Activated effector memory CD4-positive, alpha-beta T cell treated with Interleukin-2 at 50 U/mL for 16 hours (primary cell): ENCODE results near the gene C14orf132.

Experiments
- DNase-seq: peaks from one replicate; pipeline ENCODE4 v3.0.0-alpha.2; 2020

The C14orf132 gene

DNA sequence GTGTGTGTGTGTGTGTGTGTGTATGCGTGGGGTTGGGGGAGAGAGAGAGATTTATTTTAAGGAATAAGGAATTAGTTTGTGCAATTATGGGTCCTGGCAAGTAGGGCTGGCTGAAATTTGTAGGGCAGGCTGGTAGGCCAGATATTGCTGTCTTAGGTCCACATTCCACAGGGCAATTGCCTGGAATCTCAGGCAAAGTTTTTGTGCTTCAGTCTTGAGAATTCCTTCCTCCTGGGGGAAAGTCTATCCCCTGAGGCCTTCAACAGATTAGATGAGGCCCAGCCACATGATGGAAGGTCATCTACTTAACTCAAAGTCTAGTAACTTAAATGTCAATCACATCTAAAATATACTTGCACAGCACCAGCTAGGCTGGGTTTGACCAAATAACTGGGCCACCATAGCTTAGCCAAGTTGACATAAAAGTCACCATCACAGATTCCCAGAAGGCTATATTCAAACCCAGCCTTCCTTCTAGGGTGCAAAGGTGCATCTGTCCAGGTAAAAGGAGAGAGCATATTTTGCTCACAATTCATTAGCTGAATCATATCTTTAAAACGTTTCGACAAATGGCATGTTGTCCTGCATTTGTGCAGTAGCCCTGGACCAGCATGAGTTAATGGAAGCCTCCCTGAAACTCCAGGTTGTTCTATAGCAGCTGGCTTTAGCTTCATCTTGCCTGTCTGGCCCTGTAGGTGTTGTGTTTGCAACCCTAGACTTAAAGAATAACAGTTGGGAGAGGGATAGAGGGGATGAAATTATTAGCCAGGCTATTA, 63.1 kb downstream of the C14orf132 start:
- DNase-seq: no peak

DNA sequence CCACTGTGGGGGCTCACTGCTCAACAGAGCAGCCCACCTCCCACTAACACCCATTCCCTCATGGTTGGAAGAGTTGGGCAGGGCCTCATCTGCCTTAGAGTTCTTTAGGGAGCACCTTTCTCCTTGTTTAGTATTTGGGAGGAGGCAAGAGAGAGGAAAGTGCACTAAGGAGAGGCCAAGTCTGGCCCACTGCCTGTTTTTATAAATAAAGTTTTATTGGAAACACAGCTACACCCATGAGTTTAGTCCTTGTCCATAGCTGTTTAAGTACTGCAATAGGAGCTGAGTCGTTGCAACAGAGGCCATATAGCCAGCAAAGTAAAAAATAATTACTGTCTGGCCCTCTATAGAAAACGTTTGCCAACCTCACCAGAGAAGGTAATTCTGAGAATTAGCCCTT, 63.9 kb downstream of the C14orf132 start:
- DNase-seq: no peak

DNA sequence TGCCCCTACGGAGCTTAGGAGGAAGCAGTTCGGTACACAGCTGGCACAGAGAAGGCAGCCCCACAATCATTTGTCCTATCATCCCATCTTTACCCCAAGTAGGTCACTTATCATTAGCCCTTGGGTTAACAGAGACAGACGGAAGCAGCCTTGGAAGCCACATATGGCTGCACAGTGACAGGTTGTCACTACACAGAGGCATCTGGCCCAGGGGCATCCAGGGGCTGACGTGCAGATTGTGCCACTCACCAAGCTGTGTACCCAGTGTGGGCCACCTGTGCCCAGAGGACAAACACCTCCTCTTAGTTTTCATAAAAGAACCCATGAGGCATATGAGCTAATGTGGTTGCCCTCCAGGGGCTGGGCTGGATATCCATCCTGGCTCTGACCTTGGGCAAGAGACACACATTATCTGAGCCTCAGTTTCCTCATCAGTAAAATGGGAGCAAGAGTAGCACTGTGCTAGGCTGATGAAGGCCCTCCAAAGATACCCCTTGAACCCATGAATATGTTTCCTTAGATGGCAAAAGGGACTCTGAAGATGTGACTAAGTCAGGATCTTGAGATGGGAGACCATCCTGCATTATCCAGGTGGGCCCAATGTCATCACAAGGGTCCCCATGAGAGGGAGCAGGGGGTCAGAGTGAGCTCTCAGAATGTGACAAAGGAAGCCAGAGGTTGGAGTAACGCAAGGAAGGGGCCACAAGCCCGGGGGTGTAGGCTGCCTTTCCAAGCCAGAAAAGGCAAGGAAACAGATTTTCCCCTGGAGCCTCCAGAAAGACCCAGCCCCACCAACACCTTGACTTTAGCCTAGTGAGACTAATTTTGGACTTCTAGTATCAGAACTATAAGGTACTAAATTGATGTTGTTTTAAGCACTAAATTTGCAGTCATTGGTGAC, 64.6 kb downstream of the C14orf132 start:
- no peak for DNase-seq

DNA sequence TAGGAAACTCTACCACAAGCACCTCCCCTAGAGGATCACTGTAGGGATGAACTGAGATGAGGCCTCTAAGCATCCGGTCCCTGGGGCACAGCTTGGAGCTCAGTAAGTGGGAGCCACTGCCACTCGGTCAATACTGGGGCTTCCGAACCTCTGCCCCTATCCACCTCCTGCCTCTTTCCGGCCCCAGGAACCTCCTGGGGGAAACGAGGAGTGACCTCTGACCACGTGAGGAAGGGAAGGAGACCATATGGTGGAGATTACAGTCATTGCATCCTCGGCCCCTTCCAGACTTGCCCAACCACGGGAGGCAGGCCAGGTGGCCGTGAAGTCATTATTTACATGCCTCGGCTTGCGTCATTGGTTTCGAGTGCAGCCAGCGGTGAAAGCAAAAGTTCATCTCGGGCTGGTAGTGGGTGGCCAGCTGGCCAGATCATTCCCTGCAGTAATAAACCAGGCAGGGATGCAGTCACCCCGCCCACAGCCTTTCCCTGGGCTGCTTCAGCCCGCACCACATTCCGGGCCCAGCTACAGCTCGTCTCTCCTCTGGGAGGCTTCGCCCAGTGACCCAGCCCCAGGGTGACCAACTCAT, 65.4 kb downstream of the C14orf132 start:
- DNase-seq: no peak

DNA sequence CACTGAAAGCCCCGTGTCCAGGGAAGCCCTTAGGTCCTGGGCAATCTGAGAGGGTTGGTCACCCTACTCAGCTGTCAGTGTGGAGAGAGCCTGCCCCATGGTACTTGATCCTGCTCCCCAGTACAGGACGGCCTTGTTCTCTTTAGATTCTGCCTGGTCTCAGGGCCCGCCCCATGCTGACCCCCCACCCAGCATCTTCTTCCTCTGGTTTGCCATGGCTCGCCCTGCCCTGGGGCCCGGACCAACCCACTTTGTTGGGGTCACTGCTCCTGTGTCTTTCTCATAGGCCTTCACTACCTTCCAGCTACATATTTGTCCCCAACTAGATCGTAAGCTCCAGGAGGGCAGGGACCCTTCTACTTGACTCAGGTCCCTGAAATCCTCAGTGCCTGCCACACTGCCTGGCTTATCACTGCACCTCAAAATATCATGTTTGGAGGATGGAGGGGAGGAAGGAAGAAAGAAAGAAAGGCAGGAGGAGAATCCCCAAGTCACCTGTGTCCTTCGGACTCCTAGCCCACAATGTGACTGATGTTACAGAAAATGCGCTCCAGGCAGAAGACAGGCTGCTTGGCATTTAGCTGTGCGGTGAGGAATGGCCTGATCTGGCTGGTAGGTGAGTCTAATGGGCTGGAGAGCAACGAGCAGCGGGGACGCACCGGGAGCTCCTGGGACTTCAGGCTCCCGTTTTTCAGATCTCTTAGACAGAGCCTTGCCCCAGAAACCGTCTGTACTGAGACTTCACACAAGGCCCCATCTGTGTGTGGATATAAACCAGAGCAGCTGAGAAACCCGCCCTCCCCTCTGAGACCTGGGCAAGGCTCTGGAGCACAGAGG, 66.1 kb downstream of the C14orf132 start:
- DNase-seq: no peak

DNA sequence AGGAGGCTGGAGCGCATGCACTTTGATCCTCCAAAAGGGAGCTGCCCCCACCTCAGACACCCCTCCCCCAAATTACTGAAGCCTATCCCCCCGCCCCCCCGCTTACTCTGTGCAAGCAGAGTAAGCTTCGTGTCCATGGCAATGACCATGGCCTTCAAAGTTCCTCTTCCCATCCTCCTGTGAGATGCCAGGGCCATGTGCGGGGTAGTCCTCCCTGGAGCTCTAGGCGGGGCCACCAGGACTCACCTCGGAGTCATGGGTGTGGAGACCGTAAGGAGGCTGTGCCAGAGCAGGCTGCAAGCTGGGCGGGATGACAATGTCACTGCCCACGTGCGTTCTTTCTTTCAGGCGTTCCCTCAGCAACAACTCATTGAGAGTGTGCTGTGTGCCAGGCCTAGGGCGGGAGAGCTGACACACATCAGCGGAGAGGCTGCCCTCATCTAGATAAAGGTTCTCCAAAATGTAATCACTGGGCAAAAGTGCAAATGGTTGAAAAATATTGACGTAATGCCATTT, 66.8 kb downstream of the C14orf132 start:
- DNase-seq: no peak

DNA sequence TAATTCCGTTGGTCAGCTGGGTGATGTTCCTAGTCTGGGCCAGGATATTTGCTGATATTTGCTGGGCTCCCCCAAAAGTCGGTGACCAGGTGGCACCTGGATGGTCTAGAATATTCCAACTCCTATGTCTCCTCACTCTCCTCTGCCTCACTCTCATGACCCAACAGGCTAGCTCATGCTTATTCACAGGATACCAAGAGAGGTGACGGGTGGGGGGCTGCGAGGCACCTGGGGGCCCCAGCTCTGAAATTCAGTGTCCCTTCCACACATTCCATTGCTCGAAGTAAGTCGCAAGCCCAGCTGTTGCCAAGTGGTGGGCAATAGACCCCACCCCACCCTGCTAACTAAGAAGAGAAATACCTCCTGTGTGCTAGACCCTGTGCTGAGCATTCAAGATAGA, 67.7 kb downstream of the C14orf132 start:
- no peak for DNase-seq

DNA sequence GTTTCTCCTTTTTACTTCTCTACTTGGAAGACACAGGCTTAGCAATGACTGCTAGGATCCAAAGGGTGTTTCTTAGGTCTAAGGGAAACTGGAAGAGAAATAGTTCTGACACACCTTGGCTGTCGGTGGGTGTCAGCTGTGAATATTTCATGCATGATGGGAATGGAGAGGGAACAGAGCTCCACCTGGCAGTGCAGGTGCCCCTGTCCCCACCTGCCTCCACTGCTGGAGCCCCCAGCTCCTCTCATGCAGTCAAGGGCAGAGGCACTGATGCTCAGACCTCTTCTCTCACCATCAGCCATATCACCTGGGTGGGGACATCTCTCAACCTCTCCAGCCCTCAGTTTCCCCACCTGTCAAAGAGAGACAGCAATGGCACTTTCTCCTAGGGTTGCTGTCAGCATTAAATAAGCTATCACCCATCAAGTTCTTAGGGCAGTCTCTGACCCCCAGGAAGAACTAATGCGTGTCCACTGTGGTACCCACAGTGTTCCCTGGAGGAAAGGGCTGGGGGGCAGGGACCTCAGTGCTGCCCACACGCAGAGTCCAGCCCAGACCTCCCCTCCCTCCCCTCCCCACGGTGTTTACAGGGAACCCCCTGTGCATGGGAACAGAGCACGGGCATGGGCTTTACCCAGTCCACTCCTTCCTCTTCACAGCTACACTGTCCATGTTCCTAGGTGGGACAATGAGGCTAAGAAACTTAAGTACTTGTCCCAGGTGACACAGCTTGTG, 69.1 kb downstream of the C14orf132 start:
- DNase-seq: no peak

DNA sequence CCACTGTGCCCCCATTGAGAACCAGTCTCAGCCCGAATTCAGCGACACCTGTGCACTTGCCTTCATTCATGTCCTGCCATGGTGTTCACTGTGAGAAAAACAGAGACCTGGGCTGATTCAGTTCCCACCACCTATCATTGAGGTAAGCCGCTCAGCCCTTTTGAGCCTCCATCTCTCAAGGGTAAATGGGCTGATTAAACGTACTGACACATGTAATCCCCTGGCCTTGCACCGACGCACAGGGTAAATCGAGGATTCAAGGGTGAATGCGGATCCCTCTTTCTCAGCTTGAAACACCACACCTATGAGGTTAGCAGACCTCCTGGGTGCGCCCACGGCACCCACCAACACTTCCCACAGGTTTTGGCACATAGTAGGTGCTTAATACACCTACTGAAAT, 69.7 kb downstream of the C14orf132 start:
- DNase-seq: no peak

DNA sequence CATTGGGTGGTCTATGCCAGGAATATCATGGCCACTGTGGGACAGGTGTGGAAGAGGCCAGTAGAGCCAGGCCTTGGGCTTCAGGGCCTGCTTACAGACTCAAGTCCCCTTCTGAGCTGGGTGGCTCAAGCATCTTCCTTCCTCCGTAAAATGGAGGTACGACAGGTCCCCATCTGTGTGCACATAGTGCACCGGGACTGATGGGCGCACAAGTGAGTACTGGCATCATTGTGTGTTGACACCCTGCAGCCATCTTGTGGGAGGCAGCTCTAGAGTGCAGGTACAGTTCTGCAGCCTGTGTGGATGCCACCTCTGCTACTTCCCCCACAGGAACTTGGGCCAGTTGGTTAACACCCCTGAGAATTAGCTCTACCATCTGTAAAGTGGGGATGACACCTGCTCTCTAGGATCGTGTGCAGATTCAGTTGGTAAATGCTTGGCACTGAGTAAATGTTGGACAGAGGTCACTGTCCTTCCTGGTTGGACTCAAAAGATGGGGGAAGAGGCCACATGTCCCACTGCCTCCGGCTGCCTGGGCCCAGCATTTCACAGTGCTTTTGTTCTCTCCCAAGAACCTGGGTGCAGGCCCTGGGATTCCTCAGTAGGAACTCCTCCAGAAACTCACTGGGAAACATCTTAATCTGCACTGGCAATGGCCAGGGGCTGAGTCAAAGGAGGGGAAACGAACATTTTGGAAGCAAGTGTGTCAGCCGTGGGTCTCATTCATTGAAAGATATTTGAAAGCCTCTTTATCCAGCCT, 70.6 kb downstream of the C14orf132 start:
- DNase-seq: no peak

DNA sequence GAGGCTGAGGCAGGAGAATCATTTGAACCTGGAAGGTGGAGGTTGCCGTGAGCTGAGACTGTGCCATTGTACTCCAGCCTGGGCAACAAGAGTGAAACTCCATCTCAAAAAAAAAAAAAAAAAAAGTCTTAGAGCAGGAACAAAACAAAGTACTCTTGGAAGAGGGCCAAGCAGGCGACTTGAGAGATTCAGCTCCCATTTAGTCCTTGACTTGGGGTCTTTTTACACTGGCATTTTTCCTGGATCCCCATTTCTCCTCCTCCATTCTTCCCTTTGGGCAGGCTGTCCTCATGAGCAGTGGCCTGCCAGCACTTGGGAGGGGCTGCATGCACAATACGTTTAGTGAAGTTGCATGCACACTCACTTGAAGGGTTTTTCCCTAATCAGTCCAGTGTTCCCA, 72.9 kb downstream of the C14orf132 start:
- no peak for DNase-seq

DNA sequence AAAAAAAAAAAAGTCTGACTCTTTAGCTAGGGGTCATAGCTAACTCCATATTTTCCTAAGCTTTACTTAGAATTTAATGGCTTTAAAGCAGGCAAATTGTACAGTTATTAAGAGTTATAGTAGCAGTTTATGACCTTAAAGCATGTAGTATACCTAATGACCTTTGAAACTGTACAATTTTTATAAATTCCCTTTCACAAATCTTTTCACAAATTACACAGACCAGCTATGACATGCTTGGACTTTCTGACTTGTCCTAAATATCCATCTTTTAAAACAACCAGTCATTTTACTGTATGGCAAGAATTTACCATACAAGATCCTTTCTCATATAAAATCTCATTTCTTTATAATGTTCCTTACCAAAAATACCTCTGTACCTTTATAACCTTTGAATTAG, 74.8 kb downstream of the C14orf132 start:
- no peak for DNase-seq

DNA sequence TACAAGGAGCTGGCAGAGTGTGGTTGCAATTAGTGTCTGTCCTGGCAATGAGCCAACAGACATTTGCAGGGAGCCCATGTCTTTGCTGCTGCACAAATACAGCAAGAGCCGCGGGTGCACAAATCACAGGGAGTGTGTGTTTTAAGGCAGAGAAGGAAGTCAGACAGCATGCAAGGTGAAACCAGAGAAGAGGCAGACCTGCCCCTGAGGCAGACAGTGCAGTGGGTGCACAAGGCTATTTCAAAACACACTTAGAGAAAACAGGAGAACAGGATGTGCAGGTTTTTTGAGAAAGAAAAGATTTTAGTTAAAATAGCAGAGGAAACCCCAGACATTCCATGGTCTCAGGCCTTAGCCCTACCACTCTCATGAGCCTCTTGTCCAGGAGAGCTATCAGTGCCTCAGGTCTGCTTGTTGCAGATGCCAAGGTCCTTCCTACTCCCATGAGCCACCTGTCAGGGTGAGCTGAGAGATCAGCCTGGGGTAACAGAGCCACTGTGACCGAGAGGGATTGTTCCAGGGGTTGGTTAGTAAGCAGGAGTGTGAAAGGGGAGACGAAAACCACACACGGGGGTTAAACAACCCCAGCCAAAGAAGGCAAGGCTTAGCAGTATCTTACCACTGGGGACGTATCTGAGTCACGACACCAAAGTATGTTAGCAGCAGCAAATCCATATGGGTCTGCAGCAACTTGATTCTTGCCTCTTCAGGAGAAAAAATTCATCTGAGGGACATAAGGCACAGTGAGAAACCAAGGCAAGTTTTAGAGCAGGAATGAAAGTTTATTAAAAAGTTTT, 78.1 kb downstream of the C14orf132 start:
- DNase-seq: no peak

DNA sequence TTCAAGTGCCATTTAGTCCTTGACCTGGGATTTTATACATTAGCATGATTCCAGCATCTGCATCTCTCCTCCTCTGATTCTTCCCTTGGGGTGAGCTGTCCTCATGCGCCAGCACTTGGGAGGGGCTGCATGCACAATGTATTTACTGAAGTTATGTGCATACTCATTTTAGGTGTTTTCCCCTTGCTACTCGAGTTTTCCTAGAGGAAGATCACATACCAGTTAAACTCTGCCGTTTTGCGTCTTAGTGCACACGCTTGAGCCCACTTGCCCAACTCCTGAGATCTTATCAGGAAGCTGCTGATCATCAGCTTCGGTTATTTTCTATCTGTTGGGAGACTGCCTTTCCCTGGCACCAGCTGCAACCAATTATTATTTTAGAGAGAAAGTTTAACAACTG, 78.8 kb downstream of the C14orf132 start:
- DNase-seq: no peak

DNA sequence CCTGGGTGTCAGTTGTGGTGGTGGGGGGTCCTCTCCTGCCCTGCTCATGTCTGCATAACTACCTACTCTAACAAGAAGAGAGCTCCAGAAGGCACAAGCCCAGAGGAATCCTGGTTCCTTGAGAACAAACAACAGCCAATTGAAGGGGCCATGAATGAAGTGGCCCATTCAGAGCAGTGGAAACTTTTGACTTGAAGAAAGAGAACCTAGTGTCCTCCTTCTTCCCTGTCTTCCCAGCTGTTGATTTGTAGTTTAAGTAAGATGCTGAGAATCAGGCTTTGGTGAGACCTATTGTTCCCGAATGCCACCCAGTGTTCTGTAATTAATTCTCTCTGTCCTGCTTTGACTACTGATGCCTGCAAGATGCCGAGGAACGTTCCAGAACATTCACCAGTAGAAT, 79.2 kb downstream of the C14orf132 start:
- DNase-seq: no peak

DNA sequence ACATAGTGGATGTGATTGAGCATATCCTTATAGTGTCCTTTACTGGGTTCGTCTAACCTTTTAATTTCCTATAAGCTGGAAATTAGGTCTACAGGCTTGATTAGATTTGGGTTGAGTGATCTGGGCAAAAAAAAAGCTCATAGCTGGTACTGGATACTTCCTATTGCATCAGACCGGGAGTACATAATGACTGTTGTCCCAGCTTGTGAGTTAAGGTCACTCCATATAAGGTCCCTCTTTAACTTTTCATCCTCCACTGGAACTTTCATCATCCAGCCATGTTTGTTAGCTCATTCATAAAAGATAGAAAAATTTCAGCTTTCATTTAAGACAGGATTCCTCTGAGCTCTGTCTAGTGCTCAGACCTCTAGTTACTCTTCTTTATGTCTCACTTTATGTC, 80.8 kb downstream of the C14orf132 start:
- no peak for DNase-seq

DNA sequence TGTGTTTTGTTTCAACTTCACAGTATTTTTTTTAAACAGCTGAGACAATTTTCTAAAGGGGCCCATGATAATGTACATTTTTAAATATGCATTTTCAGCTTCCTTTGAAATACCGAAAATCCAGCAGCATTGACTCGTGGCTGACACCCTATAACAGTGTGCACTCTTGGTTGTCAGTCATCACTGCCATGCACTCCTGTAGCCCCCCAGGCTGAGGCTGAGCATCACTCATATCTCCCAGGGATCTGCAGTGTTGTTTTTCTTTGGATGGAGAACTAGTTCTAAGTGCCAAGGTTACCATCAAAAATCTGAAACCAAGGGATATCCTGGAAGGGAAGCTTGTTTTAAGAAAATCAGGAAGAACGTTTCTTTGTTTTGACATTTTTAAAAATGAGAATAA, 81.2 kb downstream of the C14orf132 start:
- no peak for DNase-seq

DNA sequence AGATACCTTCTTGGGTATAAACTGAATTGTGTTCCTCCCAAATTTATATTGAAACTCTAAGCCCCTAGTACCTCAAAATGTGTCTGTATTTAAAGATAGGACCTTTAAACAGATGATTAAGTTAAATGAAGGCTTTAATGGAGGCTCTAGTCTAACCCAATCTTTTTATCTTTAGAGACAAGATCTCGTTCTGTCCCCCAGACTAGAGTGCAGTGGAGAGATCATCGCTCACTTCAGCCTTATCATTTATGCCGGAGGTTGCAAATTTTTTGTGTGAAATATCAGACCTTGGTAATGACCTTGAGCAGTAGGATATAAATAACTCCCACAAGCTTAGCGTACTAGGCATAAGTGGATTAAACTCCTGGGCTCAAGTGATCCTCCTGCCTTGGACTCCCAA, 81.8 kb downstream of the C14orf132 start:
- DNase-seq: no peak

DNA sequence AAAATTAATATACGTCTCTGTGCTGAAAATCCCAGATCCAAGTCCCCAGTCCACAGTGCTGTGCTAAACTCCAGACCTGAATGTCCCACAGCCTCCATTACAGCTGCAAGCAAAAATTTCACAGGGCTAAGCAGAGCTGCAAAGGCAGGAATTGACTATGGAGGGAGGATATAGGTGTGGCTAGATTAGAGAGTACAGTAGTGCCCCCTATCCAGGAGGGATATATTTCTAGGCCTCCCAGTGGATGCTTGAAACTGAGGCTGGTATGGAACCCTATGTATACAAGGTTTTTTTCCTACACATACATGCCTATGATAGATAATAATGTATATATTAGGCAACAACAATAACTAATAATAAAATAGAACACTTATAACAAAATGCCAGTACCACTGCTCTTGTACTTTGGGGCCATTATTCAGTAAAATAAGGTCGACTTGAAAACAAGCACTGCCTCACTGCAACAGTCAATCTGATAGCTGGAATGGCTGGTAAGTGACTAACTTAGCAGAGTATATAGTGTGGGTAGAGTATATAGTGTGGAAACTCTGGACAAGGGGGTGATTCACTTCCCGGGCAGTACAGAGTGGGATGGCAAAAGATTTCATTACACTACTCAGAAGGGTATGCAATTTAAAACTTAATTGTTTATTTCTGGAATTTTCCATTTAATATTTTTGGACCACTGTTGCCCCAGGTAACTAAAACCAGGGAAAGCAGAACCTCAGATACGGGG, 82.7 kb downstream of the C14orf132 start:
- DNase-seq: no peak

DNA sequence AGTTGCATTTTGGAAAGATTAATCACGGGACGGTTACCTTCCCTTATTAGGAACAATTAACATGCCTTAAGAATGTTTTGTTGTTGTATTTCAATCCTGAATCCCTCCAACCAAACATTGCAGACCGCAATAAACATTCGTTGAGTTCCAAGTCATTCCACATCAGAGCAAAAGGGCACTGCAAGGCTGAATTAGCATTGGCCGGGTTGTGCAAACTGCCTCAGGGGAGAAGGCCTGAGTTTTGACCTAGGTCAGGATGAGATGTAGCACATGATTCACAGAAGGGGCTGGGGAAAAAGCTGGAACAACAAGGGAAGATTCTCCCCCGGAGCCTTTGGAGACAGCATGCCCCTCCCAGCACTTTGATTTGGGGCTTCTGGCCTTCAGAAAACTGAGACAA, 83.3 kb downstream of the C14orf132 start:
- no peak for DNase-seq
